Measurements from ENCODE around the gene RHOT1. TPM values are rescaled to one million over a fixed set of nuclear protein-coding genes. Genes with fewer than 3 reads are reported as not detected.
"Not testable (repeated sequence)": the region's sequence is repeated elsewhere in the genome, so short reads cannot be mapped to it uniquely, and the experiment has no call there.

Gene RHOT1
- total RNA-seq, 2 experiments from 2014 or later: 22.0 to 25.4 TPM

DNA sequence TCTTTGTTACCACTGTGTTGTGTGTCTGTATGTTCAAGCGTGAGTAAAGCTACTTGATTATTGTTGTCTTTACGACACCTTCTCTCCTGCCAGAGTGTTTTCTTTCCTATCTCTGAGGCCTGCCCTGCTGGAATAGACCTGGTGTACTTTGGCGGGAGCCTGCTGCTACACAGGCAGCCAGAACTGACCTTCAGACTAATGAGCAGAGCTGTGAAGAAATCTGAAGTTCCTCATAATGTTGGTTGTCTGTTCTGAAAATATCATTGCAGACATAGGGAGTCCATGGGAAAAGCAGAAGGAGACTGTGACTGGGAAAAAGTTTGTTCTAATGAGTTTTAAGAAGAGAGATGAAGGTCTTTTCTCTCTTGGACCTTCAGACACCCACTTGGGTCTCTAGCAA lies 9.8 kb downstream of the RHOT1 start:
- ChIA-PET CTCF (no interaction called here), POLR2A (no interaction called here)

DNA sequence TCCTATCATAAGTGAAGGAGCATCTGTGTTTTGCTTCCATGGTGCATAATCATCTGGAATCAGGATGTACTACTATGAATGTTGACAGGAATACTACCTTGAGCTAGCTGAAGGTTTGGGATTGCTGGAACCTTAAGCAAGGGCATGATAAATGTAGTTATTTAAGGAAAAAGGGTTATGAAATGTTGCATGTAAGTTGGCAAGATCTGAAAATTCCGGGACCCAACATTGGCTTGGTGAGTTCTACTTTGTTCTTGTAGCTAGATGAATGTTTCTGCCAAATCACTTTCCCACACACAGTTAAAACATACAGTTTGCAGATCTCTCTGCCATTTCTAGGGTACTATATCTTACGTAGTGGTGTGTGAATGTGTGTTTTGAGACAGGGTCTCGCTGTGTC lies 13.6 kb downstream of the RHOT1 start:
- ChIA-PET CTCF (no interaction called here), POLR2A (interaction anchor here (0.7 kb wide), 1 partner anchor 15 kb away, joined by 11 read pairs; no protein-coding TSS in a partner anchor)

GRCh38 chr17:32156656-32157055 lies 14.4 kb downstream of the RHOT1 start:
- POLR2A ChIA-PET: no interaction called here
- CTCF ChIA-PET: no interaction called here

DNA sequence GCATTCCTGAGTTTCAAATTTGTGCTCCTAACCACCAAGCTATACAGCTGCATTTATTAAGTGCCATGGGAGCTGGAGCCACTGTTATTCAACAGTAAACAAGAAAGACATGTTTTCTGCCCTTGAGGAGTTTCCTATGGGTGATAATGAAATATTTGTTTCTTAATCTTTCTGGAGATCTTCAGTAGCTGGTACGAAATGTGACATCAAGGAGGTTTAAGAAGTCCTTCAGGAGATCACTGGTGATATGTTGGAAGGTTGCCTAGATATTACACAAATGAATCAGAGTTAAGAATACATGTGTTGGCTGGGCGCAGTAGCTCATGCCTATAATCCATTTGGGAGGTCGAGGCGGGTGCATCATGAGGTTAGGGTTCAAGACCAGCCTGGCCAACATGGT lies 14.9 kb downstream of the RHOT1 start:
- ChIA-PET CTCF (interaction anchor here (0.5 kb wide), 1 partner anchor 20 kb away, joined by 3 read pairs; no protein-coding TSS in a partner anchor), POLR2A (no interaction called here)

DNA sequence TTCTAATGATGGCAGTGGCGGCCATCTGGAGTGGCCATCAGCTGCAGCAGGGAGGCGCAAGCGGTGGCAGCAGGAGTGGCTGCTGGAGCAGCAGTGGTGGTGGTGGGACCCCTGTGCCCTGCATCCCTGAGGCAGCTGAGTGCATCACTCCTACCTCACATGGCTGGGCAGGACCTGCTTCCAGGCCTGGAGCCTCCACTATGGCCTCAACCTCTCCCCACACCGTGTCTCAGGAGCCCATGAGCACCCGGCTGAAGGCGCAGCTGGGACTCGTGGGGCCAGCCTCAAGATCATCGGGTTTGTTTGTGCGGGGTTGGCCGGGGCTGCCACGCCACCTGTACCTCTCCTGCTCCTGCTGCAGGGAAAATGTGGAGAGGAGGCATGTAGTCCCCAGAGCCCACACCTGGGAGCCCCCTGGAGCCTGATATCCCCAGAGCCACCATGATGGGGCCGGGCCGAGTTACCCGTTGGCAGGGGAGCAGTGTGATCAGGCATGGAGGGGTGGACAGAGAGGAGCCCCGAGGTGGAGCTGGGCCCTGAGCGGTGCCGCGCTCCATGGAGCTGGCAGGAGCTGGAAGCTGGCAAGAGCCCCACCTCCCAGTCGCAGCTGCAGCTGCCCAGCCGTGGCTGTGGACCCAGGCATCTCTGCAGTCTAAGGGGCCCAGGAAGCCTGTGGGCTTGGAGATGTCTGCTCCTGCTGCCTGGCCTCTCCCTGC lies 16.7 kb downstream of the RHOT1 start:
- POLR2A ChIA-PET: no interaction called here
- CTCF ChIA-PET: no interaction called here

DNA sequence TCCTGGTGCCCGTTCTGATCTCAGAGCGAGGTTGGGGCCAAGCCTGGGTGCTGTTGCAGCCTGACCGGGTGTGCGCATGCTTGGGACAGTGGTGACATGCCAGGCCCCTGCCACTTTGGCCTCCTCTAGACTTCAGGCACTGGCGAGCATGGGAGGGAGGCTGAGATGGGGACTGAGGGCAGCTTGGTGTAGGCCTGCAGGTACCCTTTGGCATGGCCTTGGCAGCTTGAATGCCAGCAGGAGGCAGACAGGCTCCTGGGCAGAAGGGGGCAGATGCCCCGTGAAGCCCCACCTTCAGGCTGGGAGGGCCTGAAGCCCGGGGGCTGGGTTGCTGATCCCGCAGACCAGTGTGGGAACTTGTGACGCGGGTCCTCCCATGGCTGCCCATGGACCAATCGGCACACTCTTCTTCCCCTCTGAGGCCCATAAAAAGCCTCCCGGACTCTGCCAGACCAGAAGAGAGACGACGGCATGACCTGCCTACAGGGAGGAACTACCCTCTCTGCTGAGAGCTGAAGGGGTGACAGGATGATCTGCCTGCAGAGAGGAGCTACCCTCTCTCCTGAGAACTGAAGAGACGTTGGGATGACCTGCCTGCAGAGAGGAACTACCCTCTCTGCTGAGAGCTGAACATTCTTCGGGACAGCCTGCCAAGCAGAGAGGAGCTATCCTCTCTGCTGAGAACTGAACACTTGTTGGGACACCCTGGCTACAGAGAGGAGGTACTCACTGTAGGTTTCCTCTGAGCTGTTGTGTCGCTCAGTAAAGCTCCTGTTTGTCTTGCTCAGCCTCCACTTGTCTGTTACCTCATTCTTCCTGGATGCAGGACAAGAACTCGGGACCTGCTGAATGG lies 17.5 kb downstream of the RHOT1 start:
- ChIA-PET CTCF (no interaction called here), POLR2A (no interaction called here)

GRCh38 chr17:32160526-32160925 lies 18.2 kb downstream of the RHOT1 start:
- ChIA-PET POLR2A (no interaction called here), CTCF (no interaction called here)

DNA sequence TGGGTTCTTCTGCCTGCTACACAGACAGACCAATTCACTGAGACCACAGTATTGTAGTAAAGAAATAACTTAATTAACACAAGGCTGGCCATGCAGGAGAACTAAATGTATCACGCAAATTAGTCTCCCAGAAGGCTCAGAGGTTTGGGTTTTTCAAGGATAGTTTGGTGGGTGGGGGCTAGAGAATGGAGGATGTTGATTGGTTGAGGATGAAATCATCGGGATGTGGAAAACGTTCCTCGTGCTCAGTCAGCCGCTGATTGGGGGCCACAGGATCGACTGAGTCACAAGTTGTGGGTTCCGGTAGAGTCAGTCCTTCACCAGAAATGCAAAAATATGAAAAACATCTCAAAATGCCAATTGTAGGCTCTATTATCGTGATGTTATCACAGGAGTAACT lies 18.7 kb downstream of the RHOT1 start:
- CTCF ChIA-PET: no interaction called here

DNA sequence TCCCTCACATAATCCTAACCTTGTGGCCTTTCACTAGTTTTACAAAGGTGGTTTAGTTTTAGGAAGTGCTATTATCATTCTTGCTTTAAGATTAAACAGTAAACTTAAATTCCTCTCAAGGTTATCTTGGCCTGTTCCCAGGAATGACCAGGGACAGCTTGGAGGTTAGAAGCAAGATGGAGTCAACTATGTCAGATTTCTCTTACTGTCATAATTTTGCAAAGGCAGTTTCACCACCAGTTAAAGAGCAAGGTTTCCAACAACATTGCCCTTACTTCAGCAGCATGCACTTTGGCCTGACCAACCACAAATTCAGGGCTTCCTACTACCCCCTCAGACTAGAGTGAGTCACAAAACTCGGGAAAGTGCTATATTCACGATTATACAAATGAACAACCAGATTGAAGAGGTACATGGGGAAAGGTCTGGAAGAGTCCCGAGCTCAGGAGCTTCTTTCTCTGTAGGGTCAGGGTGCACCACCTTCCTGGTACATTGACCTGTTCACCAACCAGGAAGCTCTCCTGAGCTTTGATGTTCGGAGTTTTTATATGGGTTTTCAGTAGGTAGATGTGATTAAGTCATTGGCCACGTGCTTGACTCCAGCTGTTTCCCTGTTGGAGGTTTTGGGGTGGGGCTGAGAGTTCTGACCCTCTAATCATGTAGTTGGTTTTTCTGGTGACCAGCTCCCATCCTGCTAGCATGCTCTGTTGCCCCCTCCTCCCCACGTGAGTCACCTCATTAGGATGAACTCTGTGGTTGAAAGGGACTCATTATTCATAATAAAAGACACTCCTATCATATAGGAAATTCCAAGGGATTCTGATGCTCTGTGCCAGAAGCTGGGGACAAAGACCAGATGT lies 19.4 kb downstream of the RHOT1 start:
- ChIA-PET POLR2A (interaction anchor here (1.1 kb wide), 1 partner anchor 10 kb away, joined by 3 read pairs; no protein-coding TSS in a partner anchor), CTCF (no interaction called here)

More for the DNA sequence above, 18.7 kb downstream of the RHOT1 start:
- POLR2A ChIA-PET: interaction anchor here (1.1 kb wide), 1 partner anchor 11 kb away, joined by 3 read pairs; no protein-coding TSS in a partner anchor

DNA sequence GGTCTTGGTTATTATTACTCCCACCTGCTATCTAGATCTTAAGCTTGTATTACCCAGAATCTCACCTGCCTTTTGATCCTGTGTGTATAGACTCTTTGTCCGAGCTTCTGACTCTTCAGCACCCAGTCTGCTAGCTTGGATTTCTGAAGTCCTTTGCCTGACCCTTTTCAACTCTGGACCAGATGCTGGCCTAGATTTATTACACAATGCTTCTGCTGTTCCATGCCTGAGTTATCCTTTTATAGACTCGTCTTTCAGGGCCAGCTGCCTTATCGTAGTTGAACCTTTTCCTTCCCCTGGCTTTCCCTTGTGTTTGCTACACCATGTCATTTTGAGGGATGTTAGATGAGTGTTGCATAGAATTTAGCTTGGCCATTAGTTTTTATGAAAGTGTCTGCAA lies 32.6 kb downstream of the RHOT1 start:
- POLR2A ChIA-PET: no interaction called here
- CTCF ChIA-PET: no interaction called here

DNA sequence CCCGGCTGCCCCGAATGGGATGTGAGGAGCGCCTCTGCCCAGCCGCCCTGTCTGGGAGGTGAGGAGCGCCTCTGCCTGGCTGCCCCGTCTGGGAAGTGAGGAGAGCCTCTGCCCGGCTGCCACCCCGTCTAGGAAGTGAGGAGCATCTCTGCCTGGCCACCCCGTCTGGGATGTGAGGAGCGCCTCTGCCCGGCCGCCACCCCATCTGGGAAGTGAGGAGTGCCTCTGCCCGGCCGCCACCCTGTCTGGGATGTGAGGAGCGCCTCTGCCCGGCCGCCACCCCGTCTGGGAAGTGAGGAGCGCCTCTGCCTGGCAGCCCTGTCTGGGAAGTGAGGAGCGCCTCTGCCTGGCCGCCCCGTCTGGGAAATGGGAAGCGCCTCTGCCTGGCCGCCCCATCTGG lies 36.4 kb downstream of the RHOT1 start:
- CTCF ChIA-PET, POLR2A ChIA-PET: not testable (repeated sequence)

- POLR2A ChIA-PET, CTCF ChIA-PET: not testable (repeated sequence)
Measured at GRCh38 chr17:32179103-32179502, 36.8 kb downstream of the RHOT1 start.

- POLR2A ChIA-PET, CTCF ChIA-PET: not testable (repeated sequence)
Measured at GRCh38 chr17:32179526-32179925, 37.2 kb downstream of the RHOT1 start.

DNA sequence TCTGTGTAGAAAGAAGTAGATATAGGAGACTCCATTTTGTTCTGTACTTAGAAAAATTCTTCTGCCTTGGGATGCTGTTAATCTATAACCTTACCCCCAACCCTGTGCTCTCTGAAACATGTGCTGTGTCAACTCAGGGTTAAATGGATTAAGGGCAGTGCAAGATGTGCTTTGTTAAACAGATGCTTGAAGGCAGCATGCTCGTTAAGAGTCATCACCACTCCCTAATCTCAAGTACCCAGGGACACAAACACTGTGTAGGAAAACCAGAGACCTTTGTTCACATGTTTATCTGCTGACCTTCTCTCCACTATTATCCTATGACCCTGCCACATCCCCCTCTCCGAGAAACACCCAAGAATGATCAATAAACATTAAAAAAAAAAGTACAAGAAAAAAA lies 38.0 kb downstream of the RHOT1 start:
- CTCF ChIA-PET: interaction anchor here (1.2 kb wide), 1 partner anchor 23 kb away, joined by 3 read pairs; no protein-coding TSS in a partner anchor
- POLR2A ChIA-PET: interaction anchor here (0.6 kb wide), 1 partner anchor 173 kb away, joined by 10 read pairs; no protein-coding TSS in a partner anchor

DNA sequence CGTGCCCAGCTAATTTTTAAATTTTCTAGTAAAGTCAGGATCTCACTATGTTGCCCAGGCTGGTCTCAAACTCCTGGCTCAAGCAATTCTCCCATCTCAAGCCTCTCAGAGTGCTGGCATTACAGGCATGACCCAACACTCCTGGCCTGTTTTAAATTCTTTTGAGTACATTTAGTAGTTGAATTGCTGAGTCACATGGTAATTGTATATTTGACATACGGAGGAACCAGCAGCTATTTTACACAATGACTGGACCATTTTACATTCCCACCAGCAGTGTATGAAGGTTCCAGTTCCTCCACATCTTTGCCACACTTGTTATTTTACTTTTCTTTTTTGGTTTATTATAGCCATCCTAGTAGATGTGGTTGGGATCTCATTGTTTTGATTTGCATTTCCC lies 43.6 kb downstream of the RHOT1 start:
- POLR2A ChIA-PET: no interaction called here
- CTCF ChIA-PET: interaction anchor here (0.6 to 0.7 kb wide), 2 partner anchors 20 to 201 kb away, joined by 3 to 5 read pairs; no protein-coding TSS in a partner anchor

- POLR2A ChIA-PET: no interaction called here
- CTCF ChIA-PET: no interaction called here
Measured at GRCh38 chr17:32187271-32187670, 45.0 kb downstream of the RHOT1 start.

DNA sequence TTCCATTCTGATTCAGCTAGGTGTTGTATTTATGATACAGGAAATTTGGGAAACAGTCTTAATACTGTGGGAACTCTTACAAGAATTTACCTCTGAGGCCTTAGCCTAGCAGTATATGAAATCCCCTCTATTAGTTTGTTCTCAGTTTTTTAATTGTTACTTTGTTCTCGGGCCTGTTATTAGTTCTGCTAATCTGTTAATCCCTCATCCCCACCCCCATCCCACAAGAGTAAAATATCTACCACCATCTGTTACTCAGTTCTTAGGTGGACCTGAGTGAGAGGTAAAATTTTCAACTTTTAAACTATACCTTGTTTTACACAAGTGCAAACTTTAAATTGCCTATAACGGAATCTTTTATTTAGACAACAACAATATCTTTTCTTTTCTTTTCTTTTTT lies 47.0 kb downstream of the RHOT1 start:
- CTCF ChIA-PET: interaction anchor here (0.7 kb wide), 1 partner anchor 18 kb away, joined by 3 read pairs; no protein-coding TSS in a partner anchor

GRCh38 chr17:32191306-32191705 lies 49.0 kb downstream of the RHOT1 start:
- POLR2A ChIA-PET: no interaction called here
- CTCF ChIA-PET: no interaction called here

More for the DNA sequence above, 47.0 kb downstream of the RHOT1 start:
- POLR2A ChIA-PET: no interaction called here

DNA sequence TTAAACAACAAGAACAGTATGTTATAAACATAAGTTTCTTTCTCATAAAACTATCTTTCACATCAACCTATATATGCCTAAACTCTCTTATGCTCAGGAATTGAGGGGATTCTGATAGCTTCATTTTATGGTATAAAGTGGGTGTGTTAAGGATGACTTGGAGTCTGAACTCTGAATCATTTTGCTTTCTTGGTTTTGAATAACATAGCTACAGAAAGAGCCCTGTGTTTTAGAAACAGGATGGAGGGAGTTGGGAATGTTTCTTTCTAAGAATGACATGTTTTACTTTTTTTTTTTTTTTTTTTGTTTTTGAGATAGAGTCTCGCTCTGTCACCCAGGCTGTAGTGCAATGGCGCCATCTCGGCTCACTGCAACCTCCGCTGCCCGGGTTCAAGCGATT lies 50.1 kb downstream of the RHOT1 start:
- CTCF ChIA-PET: no interaction called here
- POLR2A ChIA-PET: no interaction called here

DNA sequence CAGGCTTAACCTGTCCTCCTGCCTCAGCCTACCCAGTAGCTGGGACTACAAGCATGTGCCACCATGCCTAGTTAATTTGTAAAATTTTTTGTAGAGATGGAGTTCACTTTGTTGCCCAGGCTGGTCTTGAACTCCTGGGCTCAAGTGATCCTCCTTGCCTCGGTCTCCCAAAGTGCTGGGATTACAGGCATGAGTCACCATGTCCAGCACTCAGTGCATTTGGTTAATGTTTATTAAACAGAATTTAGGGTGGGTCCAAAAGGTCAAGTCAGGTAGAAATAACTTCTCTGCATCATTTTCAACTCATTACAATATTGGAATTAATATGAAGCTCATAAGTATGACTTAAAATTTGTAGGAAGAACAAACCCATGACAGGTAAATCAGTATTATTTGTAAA lies 55.7 kb downstream of the RHOT1 start:
- ChIA-PET CTCF (no interaction called here), POLR2A (no interaction called here)

Measured in activated CD8-positive, alpha-beta memory T cell treated with anti-CD3 and anti-CD28 coated beads for 36 hours (primary cell).